HEK293T (cell line): ENCODE data around the gene ADPRS.

Experiments
- FOXK2 ChIP-seq: fragments of 450-650 bp; IDR thresholded peaks from 2 replicates; pipeline ENCODE4 v1.6.1; 2016; ENCODE audit warnings: mild to moderate bottlenecking
- NFRKB ChIP-seq: fragments of 450-650 bp; IDR thresholded peaks from 2 replicates; pipeline ENCODE4 v1.6.1; 2016; ENCODE audit warnings: mild to moderate bottlenecking, moderate library complexity

GRCh38 chr1:36089393-36090121, 865 bp downstream of the ADPRS start:
- TF ChIP-seq NFRKB = no peak
- TF ChIP-seq FOXK2 = no peak
